ENCODE data around the gene COX6B2. TPM values are rescaled to one million over a fixed set of nuclear protein-coding genes. Genes with fewer than 3 reads are reported as not detected.

The COX6B2 gene
- total and polyA plus RNA-seq, 3 experiments from 2014 or later, result not detected

DNA sequence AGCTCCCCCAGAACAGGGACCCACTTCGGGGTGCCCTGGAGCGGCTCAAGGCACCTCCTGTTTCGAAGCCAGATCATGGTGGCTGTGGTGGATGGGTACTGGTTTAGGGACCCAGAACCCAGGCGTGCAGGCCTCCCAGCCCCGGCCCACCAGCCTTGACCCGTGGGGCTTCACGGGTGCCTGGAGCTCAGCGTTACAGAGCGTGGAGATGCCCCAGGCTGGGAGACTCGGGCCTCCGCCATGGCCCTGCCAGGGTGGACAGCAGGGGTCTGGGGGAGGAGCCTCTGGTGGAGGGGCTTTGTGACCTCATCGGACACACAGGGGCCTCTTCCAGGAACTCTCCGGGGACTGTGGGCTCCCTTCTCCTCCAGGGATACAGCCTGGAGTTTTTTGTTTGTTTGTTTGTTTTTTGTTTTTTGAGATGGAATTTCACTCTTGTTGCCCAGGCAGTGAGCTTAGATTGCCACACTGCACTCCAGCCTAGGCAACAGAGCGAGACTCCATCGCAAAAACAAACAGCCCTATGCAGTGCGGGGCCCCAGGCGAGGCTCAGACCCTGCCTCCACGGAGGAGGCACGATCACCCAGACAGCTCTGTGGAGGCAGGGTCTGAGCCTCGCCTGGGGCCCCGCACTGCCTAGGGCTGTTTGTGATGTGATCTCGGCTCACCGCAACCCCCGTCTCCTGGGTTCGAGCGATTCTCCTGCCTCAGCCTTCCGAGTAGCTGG, 8.6 kb upstream of the COX6B2 start, which contains the start of gene GARIN5B:
GARIN5B (minus strand) TSS at position 271 of the 727 bp plus-strand sequence; CDS start at position 77, 194 bp downstream.
- no peak within 1 kb of the TSS for H3K4me3 ChIP-seq (ENCODE audit: low read length)
- no peaks in the 10 kb centered on the region for H3K9me3 ChIP-seq (ENCODE audit: low read length)
- ChIA-PET POLR2A (no interaction called here), CTCF (no interaction called here)
- H3K36me3 ChIP-seq (ENCODE audit: insufficient read depth, low read length), result no peaks in the 10 kb centered on the region
- no peaks in the 10 kb centered on the region for H3K4me1 Mint-ChIP-seq
- no peaks in the 10 kb centered on the region for H3K27me3 ChIP-seq (ENCODE audit: insufficient read depth, low read length, poor library complexity, severe bottlenecking)
- H3K27ac Mint-ChIP-seq, result peak within 1 kb of the TSS in 1 of 8 donors; percentile 5
- no peaks in the 10 kb centered on the region for H3K9me3 Mint-ChIP-seq
- H3K36me3 Mint-ChIP-seq, result peaks cover 0 to 2% (median 0%) of the 10 kb centered on the region in 3 donors
- no peak within 1 kb of the TSS for H3K4me3 Mint-ChIP-seq
- no peak within 1 kb of the TSS for H3K27ac ChIP-seq (ENCODE audit: low read depth, low read length)
- DNase-seq, result no peak
- H3K4me1 ChIP-seq (ENCODE audit: insufficient read depth, low read length), result no peaks in the 10 kb centered on the region
- peaks cover 2 to 17% of the 10 kb centered on the region in 2 donors for H3K27me3 Mint-ChIP-seq

DNA sequence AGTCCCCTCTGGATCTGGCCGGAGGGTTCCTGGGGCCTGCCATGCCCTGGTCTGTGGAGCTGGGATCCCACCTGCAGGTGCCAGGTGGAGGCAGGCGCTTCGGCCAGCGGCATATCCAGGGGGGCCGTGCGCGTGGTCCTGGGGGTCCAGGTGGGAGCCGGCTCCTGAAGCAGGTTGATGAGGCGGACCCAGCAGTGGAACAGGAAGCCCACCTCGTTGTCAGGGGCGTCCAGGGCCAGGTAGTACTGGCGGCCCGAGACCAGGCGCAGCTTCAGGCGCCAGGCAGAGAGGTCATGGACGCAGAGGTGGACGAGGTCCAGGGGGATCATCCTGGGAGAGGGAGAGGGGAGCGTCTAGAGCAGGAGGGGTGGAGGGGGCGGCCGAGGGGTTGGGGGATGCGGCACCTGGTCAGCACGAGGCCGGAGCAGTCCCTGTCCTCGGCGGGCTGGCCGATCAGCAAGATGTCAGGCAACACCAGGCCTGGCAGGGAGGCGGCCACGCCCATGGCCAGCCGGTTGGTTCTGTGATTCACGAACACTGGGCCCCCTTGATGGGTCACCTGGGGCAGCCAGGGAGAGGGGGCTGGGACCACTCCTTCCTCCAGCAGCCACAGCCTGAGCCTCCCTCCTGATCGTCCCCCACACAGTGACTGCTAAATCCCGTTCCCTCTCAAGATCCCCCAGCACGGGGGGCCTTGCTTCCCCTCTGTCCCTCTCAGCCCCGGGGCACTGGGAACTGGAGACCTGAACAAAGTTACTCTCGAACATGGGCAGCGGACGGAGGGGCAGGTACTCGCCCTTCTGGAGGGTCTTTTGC, 7.9 kb upstream of the COX6B2 start:
- Histone ChIP-seq H3K27me3 (ENCODE audit: insufficient read depth, low read length, poor library complexity, severe bottlenecking) (no peaks in the 10 kb centered on the region), H3K4me1 (ENCODE audit: insufficient read depth, low read length) (no peaks in the 10 kb centered on the region), H3K4me3 (ENCODE audit: low read length) (no peak overlapping the region), H3K9me3 (ENCODE audit: low read length) (no peaks in the 10 kb centered on the region), H3K36me3 (ENCODE audit: insufficient read depth, low read length) (no peaks in the 10 kb centered on the region), H3K27ac (ENCODE audit: low read depth, low read length) (no peak overlapping the region)
- Mint-ChIP-seq H3K27me3 (peaks cover 0 to 14% of the 10 kb centered on the region in 2 donors), H3K27ac (no peak overlapping the region), H3K36me3 (no peaks in the 10 kb centered on the region), H3K9me3 (no peaks in the 10 kb centered on the region), H3K4me1 (no peaks in the 10 kb centered on the region), H3K4me3 (no peak overlapping the region)
- no peak for DNase-seq
- CTCF ChIA-PET, result no interaction called here
- POLR2A ChIA-PET, result no interaction called here

DNA sequence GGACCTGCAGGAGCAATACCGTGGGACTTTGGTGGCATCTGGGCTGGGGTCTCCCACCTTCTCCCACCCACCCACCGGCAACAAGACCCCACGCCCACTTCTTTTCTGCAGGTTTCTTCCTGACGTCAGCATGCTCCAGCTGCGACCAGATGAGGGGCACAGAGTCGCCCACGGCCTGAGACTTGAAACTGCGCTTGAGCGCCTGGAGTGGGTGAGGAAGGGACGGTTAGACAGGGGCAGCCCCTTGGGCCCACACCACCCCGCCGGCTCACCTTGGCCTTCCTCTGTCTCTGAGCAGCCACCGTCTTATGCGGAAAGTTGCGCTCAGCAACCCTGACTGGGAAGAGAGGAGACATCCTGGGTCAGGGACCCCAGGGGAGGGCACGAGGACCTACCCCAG, 6.4 kb upstream of the COX6B2 start:
- H3K4me1 Mint-ChIP-seq, result no peaks in the 10 kb centered on the region
- no peaks in the 10 kb centered on the region for H3K36me3 Mint-ChIP-seq
- Histone ChIP-seq H3K4me1 (ENCODE audit: insufficient read depth, low read length) (no peaks in the 10 kb centered on the region), H3K36me3 (ENCODE audit: insufficient read depth, low read length) (no peaks in the 10 kb centered on the region), H3K27me3 (ENCODE audit: insufficient read depth, low read length, poor library complexity, severe bottlenecking) (no peaks in the 10 kb centered on the region), H3K4me3 (ENCODE audit: low read length) (no peak overlapping the region), H3K27ac (ENCODE audit: low read depth, low read length) (no peak overlapping the region), H3K9me3 (ENCODE audit: low read length) (no peaks in the 10 kb centered on the region)
- no peaks in the 10 kb centered on the region for H3K9me3 Mint-ChIP-seq
- H3K27me3 Mint-ChIP-seq, result peaks cover 0 to 12% of the 10 kb centered on the region in 2 donors
- ChIA-PET CTCF (no interaction called here), POLR2A (no interaction called here)
- H3K27ac Mint-ChIP-seq, result no peak overlapping the region
- DNase-seq, result no peak
- no peak overlapping the region for H3K4me3 Mint-ChIP-seq

DNA sequence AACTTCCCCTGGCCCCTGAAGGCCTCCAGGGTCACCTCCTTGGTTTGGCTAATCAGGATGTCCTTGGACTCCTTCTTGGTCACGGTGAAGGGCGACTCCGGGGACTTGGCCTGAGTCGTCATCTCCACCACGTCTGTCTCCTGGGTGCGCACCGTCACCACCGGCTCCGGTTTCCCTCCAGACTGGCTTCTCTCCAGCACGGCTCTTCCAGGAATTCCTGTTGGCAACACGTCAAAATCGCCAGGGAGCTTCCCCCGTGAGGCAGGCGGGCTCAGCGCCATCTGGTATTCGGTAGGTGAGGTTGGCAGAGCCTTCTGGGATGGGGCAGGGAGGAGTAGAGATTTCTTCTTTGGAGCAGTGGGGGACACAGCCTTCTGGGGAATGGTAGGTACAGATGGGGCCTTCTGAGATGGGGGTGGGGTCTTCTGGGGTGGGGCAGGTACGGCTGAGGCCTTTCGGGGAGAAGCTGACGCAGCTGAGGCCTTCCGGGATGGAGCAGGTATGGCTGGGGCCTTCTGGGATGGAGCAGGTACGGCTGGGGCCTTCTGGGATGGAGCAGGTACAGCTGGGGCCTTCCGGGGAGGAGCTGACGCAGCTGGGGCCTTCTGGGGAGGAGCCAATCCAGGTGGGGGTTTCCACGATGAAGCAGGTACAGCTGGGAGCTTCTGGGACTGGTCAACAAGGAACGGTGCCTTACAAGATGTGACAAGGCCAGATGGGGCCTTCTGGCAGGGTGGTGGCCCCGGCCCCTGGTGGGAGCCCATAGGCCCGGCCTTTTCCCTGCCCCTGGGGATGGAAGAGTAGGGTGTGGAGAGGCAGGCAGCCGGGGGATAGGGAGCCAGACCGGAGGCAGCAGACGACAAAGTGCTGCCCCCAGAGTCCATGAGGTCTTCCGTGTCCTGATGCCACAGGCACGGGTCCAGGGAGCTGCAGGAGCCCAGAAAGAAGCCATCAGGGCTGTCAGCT, 4.7 kb upstream of the COX6B2 start:
- Mint-ChIP-seq H3K4me1 (peaks cover 0 to 5% (median 0%) of the 10 kb centered on the region in 3 donors), H3K9me3 (no peaks in the 10 kb centered on the region), H3K36me3 (no peaks in the 10 kb centered on the region), H3K4me3 (no peak overlapping the region), H3K27ac (peak overlapping the region in 1 of 8 donors; percentile 65), H3K27me3 (peaks cover 0 to 12% of the 10 kb centered on the region in 2 donors)
- POLR2A ChIA-PET, result interaction anchor here (0.7 kb wide), 1 partner anchor 54 kb away, joined by 3 read pairs; no protein-coding TSS in a partner anchor
- CTCF ChIA-PET, result no interaction called here
- H3K27me3 ChIP-seq (ENCODE audit: insufficient read depth, low read length, poor library complexity, severe bottlenecking), result no peaks in the 10 kb centered on the region
- DNase-seq, result no peak
- H3K9me3 ChIP-seq (ENCODE audit: low read length), result no peaks in the 10 kb centered on the region
- H3K36me3 ChIP-seq (ENCODE audit: insufficient read depth, low read length), result no peaks in the 10 kb centered on the region
- no peaks in the 10 kb centered on the region for H3K4me1 ChIP-seq (ENCODE audit: insufficient read depth, low read length)
- H3K4me3 ChIP-seq (ENCODE audit: low read length), result no peak overlapping the region
- H3K27ac ChIP-seq (ENCODE audit: low read depth, low read length), result no peak overlapping the region

DNA sequence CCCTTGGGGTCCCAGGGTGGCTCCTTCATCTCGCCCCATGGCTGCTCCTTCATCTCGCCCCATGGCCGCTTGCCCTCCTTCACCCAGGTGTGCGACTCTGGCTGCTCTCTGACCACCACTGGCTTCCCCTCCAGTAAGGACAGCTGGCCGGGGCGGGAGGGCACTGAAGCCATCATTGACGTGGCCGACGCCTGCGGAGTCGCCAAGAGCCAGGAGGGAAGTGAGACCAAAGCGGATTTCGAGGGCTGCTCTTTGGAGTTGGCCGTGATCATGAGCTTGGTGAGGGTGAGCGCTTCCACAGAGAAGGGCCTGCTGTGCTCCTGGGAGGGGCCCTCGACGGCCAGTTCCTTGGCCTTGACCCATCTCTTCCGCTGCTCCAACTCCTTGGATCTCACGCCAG, 4.0 kb upstream of the COX6B2 start:
- Mint-ChIP-seq H3K36me3 (no peaks in the 10 kb centered on the region), H3K9me3 (no peaks in the 10 kb centered on the region), H3K27me3 (peaks cover 2 to 13% of the 10 kb centered on the region in 2 donors), H3K27ac (no peak overlapping the region), H3K4me1 (peaks cover 3 to 12% (median 6%) of the 10 kb centered on the region in 3 donors), H3K4me3 (no peak overlapping the region)
- Histone ChIP-seq H3K27ac (ENCODE audit: low read depth, low read length) (no peak overlapping the region), H3K36me3 (ENCODE audit: insufficient read depth, low read length) (no peaks in the 10 kb centered on the region), H3K9me3 (ENCODE audit: low read length) (no peaks in the 10 kb centered on the region), H3K4me1 (ENCODE audit: insufficient read depth, low read length) (peaks cover 6% of the 10 kb centered on the region), H3K4me3 (ENCODE audit: low read length) (no peak overlapping the region), H3K27me3 (ENCODE audit: insufficient read depth, low read length, poor library complexity, severe bottlenecking) (peaks cover under 1% of the 10 kb centered on the region)
- POLR2A ChIA-PET, result no interaction called here
- CTCF ChIA-PET, result no interaction called here
- no peak for DNase-seq

DNA sequence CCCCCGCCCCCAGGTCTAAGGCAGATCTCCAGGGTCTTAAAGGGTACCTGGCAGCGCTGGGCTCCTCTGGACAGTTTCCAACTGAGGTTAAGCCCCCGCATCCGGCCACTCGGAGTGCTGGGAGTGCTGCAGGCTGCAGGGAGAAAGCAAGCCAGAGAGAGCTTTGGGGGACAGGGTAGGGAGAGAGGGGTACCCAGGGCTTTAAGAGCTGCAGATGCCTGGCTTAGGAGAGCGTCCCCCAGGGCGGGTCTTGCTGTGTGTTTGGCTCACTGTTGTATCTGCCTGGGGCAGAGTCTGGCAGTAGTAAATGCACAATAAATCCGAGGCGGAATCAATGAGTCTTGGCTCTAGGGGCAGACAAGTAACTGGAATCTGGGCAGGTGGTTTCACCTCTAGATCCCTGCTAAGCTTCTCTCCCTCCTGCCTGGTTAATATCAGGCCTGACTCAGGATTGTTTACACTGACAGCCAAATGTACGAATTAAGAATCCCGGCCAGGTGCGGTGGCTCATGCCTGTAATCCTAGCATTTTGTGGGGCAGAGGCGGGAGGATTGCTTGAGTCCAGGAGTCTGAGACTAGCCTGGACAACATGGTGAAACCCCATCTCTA, 798 bp upstream of the COX6B2 start:
- POLR2A ChIA-PET, result interaction anchor here (1.0 kb wide), 1 partner anchor 29 kb away, joined by 3 read pairs; the partner anchor contains the start of gene TMEM238
- Histone ChIP-seq H3K27ac (ENCODE audit: low read depth, low read length) (no peak overlapping the region), H3K27me3 (ENCODE audit: insufficient read depth, low read length, poor library complexity, severe bottlenecking) (peaks cover 22% of the 10 kb centered on the region), H3K36me3 (ENCODE audit: insufficient read depth, low read length) (no peaks in the 10 kb centered on the region), H3K4me1 (ENCODE audit: insufficient read depth, low read length) (peaks cover 13% of the 10 kb centered on the region), H3K9me3 (ENCODE audit: low read length) (no peaks in the 10 kb centered on the region), H3K4me3 (ENCODE audit: low read length) (no peak overlapping the region)
- Mint-ChIP-seq H3K27ac (no peak overlapping the region), H3K36me3 (no peaks in the 10 kb centered on the region), H3K4me1 (peaks cover 17 to 38% (median 24%) of the 10 kb centered on the region in 3 donors), H3K9me3 (no peaks in the 10 kb centered on the region), H3K27me3 (peaks cover 24 to 45% of the 10 kb centered on the region in 2 donors), H3K4me3 (peak overlapping the region in 4 of 7 donors; percentile 15 to 57 (median 46))
- CTCF ChIA-PET, result interaction anchor here (0.7 kb wide), 1 partner anchor 63 kb away, joined by 3 read pairs; no protein-coding TSS in a partner anchor
- no peak for DNase-seq

Data from CD8-positive, alpha-beta memory T cell (primary cell).